A549 (cell line): Measurements from ENCODE around the gene CNOT2. TPM values are rescaled to one million over a fixed set of nuclear protein-coding genes. Genes with fewer than 3 reads are reported as not detected.
"Not testable (repeated sequence)": the region's sequence is repeated elsewhere in the genome, so short reads cannot be mapped to it uniquely, and the experiment has no call there.

Source experiments
- ATAC-seq, 2 experiments: fragments of 200-7000 bp in 1 of 2; fragments of >200 bp in 1 of 2; cut with Nextera tagmentation in 1 of 2; cut with Tn5 transposase in 1 of 2; 3 replicates each; pipeline versions ENCODE4 v1.8.0 to v1.9.1; 2018 to 2020; ENCODE audit warnings: mild to moderate bottlenecking in 1 of 2, moderate library complexity in 1 of 2
- CTCF ChIA-PET: fragments of 300-600 bp; sonication (Branson Sonifier 250); formaldehyde crosslinking; extraction: SDS; loops from one replicate; lab custom pipeline; 2021; ENCODE audit warnings: antibody characterized with exemption, inconsistent platforms; lab: Yijun Ruan, JAX
- POLR2A ChIA-PET: fragments of 350-600 bp; formaldehyde crosslinking; extraction: SDS; loops from one replicate; lab custom pipeline; 2021; ENCODE audit warnings: antibody characterized with exemption, inconsistent platforms; lab: Yijun Ruan, JAX
- DNase-seq, 2 experiments: peaks; one replicate each; pipeline versions ENCODE4 v3.0.0 to v3.0.0-alpha.2; 2011 to 2016; ENCODE audit warnings: low read depth in 1 of 2, low spot score in 1 of 2
- FAIRE-seq: peaks from 2 replicates; lab custom pipeline; 2011; peaks lifted over from hg19 to GRCh38; lab: Jason Lieb, UNC
- H3K27ac ChIP-seq, 2 experiments: fragments of >200 bp; sonication (Bioruptor Twin); formaldehyde crosslinking; 3 replicates each; pipeline ENCODE4 v1.5.1; 2016 to 2017
- H3K4me1 ChIP-seq: fragments of >200 bp; sonication (Bioruptor Twin); formaldehyde crosslinking; 3 replicates; pipeline ENCODE4 v1.6.1; 2016
- H3K4me2 ChIP-seq: fragments of >200 bp; sonication (Bioruptor Twin); formaldehyde crosslinking; 3 replicates; pipeline ENCODE4 v1.6.1; 2016
- H3K4me3 ChIP-seq: fragments of >200 bp; sonication (Bioruptor Twin); formaldehyde crosslinking; 3 replicates; pipeline ENCODE4 v1.5.1; 2016
- H3K9me3 ChIP-seq: fragments of >200 bp; sonication (Bioruptor Twin); formaldehyde crosslinking; 3 replicates; pipeline ENCODE4 v1.6.1; 2016
- BHLHE40 ChIP-seq: IDR thresholded peaks from 2 replicates; pipeline ENCODE4 v1.6.1; 2012; ENCODE audit warnings: low read depth, low read length, inconsistent platforms
- CBX2 ChIP-seq: fragments of 200-600 bp; sonication (generic); IDR thresholded peaks from 2 replicates; pipeline ENCODE4 v1.6.1; 2016; ENCODE audit warnings: low read depth, mild to moderate bottlenecking, borderline replicate concordance
- EHF ChIP-seq: fragments of 250-450 bp; sonication (Bioruptor Pico); IDR thresholded peaks from 2 replicates; pipeline ENCODE4 v1.5.0; 2020; ENCODE audit warnings: mild to moderate bottlenecking
- FOXS1 ChIP-seq: fragments of 250-450 bp; sonication (Bioruptor Pico); IDR thresholded peaks from 2 replicates; pipeline ENCODE4 v1.5.0; 2020; ENCODE audit warnings: mild to moderate bottlenecking, moderate library complexity
- JUN ChIP-seq, 2 experiments: fragments of >200 bp; sonication (Bioruptor Twin); formaldehyde crosslinking; IDR thresholded peaks; 2 replicates in 1 of 2; 3 replicates in 1 of 2; pipeline ENCODE4 v1.6.1; 2016 to 2017
- JUNB ChIP-seq: fragments of >200 bp; sonication (Bioruptor Twin); formaldehyde crosslinking; IDR thresholded peaks from 2 replicates; pipeline ENCODE4 v1.6.1; 2016
- KDM5A ChIP-seq: fragments of 200-600 bp; sonication (generic); IDR thresholded peaks from 2 replicates; pipeline ENCODE4 v1.6.1; 2016; ENCODE audit warnings: antibody characterized with exemption, mild to moderate bottlenecking
- MAFK ChIP-seq: fragments of 450-650 bp; IDR thresholded peaks from 2 replicates; pipeline ENCODE4 v1.6.1; 2014; ENCODE audit not compliant: partially characterized antibody
- NPAS2 ChIP-seq: fragments of 250-450 bp; sonication (Bioruptor Pico); IDR thresholded peaks from 2 replicates; pipeline ENCODE4 v1.8.0; 2022; ENCODE audit warnings: mild to moderate bottlenecking, moderate library complexity, borderline replicate concordance
- POLR2A ChIP-seq: IDR thresholded peaks from 2 replicates; pipeline ENCODE4 v1.6.1; 2012; ENCODE audit warnings: mild to moderate bottlenecking, low read length
- POLR2AphosphoS2 ChIP-seq: conservative IDR thresholded peaks from 2 replicates; pipeline ENCODE4 v1.6.1; 2012; ENCODE audit warnings: low read length, improper control_type of control experiment, inconsistent platforms
- RFX5 ChIP-seq: fragments of 450-650 bp; IDR thresholded peaks from 2 replicates; pipeline ENCODE4 v1.7.1; 2014; ENCODE audit warnings: antibody characterized with exemption, mild to moderate bottlenecking, moderate library complexity
- WGBS: methylation state at CpG from one replicate; pipeline ENCODE4 v1.1.6; 2017; ENCODE audit errors: missing lambda C conversion rate; 5-methylcytosine and 5-hydroxymethylcytosine counted together
- polyA plus RNA-seq, 4 experiments: library from polyadenylated mRNA; depleted of rRNA in 3 of 4; stranded (reverse); fragments of >200 nt; fragmentation: RNase III in 1 of 4; extraction: RNeasy Plus Mini Kit Qiagen cat#74134 plus additional on column Dnase treatment in 1 of 4; gene quantifications; 2 replicates in 3 of 4; 3 replicates in 1 of 4; pipeline ENCODE4 v1.2.3, GENCODE V29; 2011 to 2017
- TF ChIP-seq, protein P1 (sequence below): fragments of >200 bp; sonication (Bioruptor Twin); formaldehyde crosslinking; IDR thresholded peaks from 3 replicates; pipeline ENCODE4 v1.6.1; 2016
- TF ChIP-seq, protein P2 (sequence below): fragments of 250-450 bp; sonication (Bioruptor Pico); IDR thresholded peaks from 2 replicates; pipeline ENCODE4 v1.5.0; 2020; ENCODE audit warnings: low read depth, mild to moderate bottlenecking, moderate library complexity

The CNOT2 gene
- polyA plus RNA-seq, 2 of the 4 experiments (the other 2 are of a cell fraction), result 87.2 to 105 TPM

DNA sequence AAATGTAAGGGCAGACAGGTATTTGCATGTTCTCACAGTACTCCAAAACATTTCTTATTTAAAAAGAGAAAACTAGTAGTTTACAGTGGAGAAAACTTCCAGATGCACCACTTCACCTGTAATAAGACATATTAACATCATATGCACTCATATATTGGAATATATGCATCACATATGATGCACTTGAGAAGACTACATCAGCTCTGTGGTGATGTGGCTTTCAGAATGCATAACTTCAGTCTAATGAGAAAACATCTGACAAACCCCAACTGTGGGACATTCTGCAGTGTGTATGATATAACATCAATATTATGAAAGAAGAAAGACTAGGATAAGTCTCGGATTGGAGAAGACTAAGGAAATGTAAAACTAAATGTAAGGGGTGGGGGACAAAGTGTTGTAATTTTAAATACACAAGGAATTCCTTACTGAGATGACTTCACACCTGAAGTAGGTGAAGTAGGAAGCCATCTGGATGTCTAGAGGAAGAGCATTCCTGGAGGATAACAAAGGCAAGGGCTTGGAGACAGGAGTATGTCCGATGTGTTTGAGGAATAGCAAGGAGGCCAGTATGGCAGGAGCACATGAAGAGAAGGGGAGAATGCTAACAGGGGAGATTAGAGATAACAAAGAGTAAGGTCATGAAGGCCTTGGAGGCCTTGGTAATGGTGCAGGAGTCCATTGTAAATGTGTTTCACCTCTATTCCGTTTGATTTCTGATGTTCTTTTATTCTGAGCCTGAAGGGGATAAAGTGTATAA, 49.0 kb downstream of the CNOT2 start:
- CTCF ChIA-PET, result no interaction called here
- TF ChIP-seq CBX2 (no peak), POLR2AphosphoS2 (no peak)
- TF ChIP-seq, all 56 proteins: peak for 0
- H3K9me3 ChIP-seq, result no peaks in the 10 kb centered on the region
- 86% methylated on average over 3 of the region's 3 CpGs for WGBS
- no peak overlapping the region for H3K4me3 ChIP-seq
- no peaks in the 10 kb centered on the region for H3K4me1 ChIP-seq
- H3K4me2 ChIP-seq, result no peak overlapping the region
- DNase-seq, result no peak
- no peak for ATAC-seq
- POLR2A ChIA-PET, result no interaction called here
- no peak overlapping the region for H3K27ac ChIP-seq
- FAIRE-seq, result no peak

DNA sequence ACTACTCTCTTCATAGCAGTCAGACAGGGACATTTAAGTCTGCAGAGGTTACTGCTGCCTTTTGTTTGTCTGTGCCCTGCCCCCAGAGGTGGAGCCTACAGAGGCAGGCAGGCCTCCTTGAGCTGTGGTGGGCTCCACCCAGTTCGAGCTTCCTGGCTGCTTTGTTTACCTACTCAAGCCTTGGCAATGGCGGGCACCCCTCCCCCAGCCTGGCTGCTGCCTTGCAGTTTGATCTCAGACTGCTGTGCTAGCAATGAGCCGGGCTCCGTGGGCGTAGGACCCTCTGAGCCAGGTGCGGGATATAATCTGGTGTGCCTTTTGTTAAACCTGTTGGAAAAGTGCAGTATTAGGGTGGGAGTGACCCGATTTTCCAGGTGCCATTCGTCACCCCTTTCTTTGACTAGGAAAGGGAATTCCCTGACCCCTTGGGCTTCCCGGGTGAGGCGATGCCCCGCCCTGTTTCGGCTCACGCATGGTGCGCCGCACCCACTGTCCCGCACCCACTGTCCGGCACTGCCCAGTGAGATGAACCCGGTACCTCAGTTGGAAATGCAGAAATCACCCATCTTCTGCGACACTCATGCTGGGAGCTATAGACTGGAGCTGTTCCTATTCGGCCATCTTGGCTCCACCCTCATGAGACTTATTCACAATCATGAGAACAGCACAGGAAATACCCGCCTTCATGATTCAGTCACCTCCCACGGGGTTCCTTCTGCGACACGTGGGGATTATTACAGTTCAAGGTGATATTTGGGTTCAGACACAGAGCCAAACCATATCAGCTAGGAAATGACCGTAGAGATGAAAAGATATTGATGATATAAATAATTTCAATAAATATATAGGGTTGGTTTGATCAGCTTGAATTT, 61.7 kb downstream of the CNOT2 start:
- FAIRE-seq, CTCF ChIA-PET, ATAC-seq, H3K4me2 ChIP-seq, H3K4me1 ChIP-seq, H3K9me3 ChIP-seq, POLR2A ChIA-PET, H3K27ac ChIP-seq, H3K4me3 ChIP-seq: not testable (repeated sequence)
- peak in 1 of 2 experiments; percentile 29 for DNase-seq
- 85% methylated on average over 25 of the region's 25 CpGs for WGBS

DNA sequence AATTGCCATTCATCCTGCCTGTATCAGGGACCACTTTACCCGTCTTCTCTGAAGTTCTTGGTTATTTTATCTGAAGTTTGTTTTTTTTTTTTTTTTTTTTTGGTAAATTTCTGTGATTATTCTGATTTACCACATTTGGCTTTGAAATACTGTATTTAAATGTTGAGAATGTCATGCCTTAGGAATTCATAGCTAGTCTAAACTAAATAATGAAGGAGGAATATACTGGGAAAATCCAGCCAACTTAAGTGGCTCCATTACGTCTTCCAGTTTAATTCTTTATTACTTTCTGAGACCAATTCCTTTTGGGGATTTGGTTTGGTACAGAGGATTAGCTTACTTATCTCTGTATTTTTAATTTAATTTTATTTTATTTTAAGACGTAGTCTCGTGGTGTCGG, 62.6 kb downstream of the CNOT2 start:
- H3K4me3 ChIP-seq, result no peak overlapping the region
- CTCF ChIA-PET, result no interaction called here
- ATAC-seq (no peak), DNase-seq (no peak), FAIRE-seq (no peak)
- POLR2A ChIA-PET, result no interaction called here
- no peaks in the 10 kb centered on the region for H3K4me1 ChIP-seq
- H3K27ac ChIP-seq, result no peak overlapping the region
- no peak overlapping the region for H3K4me2 ChIP-seq
- WGBS, result 90% methylated on average over 5 of the region's 5 CpGs
- TF ChIP-seq JUN (IDR thresholded peaks at IDR 0.05) (no peak), KDM5A (no peak), POLR2A (no peak), MAFK (no peak), FOXS1 (CRISPR knock-in tag) (no peak), EHF (CRISPR knock-in tag) (no peak), JUNB (no peak)
- TF ChIP-seq, protein P1, sequence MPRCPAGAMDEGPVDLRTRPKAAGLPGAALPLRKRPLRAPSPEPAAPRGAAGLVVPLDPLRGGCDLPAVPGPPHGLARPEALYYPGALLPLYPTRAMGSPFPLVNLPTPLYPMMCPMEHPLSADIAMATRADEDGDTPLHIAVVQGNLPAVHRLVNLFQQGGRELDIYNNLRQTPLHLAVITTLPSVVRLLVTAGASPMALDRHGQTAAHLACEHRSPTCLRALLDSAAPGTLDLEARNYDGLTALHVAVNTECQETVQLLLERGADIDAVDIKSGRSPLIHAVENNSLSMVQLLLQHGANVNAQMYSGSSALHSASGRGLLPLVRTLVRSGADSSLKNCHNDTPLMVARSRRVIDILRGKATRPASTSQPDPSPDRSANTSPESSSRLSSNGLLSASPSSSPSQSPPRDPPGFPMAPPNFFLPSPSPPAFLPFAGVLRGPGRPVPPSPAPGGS, result no peak
- no peaks in the 10 kb centered on the region for H3K9me3 ChIP-seq

DNA sequence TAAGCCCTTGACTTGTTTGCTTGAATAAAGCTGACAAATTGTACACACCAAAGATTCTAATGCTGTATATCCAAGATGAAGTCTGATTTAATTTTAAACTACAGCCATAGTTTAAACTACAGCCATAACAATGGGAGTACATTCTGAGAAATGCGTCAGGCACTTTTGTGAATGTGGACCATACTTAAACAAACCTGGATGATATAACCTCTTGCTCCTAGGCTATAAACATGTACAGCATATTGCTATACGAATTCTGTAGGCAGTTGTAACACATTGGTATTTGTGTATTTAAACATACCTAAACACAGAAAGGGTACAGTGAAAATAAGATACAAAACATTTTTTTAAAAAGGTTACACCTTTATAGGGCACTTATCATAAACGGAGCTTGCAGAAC, 63.4 kb downstream of the CNOT2 start:
- Histone ChIP-seq H3K4me1 (no peaks in the 10 kb centered on the region), H3K4me3 (no peak overlapping the region), H3K4me2 (no peak overlapping the region), H3K9me3 (no peaks in the 10 kb centered on the region), H3K27ac (no peak overlapping the region)
- FAIRE-seq, result no peak
- ChIA-PET POLR2A (no interaction called here), CTCF (no interaction called here)
- ATAC-seq, result no peak
- TF ChIP-seq FOXS1 (CRISPR knock-in tag) (no peak), RFX5 (no peak), BHLHE40 (no peak), NPAS2 (CRISPR knock-in tag) (no peak), CBX2 (no peak)
- TF ChIP-seq, protein P2, sequence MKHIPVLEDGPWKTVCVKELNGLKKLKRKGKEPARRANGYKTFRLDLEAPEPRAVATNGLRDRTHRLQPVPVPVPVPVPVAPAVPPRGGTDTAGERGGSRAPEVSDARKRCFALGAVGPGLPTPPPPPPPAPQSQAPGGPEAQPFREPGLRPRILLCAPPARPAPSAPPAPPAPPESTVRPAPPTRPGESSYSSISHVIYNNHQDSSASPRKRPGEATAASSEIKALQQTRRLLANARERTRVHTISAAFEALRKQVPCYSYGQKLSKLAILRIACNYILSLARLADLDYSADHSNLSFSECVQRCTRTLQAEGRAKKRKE (CRISPR knock-in tag), result no peak
- WGBS, result 90% methylated on average over 3 of the region's 3 CpGs
- DNase-seq, result no peak
